PFSK-1 (cell line): Measurements from ENCODE around the gene INS.

Experiments
- POLR2AphosphoS5 ChIP-seq: IDR thresholded peaks from 2 replicates; pipeline ENCODE4 v1.6.1; 2012; ENCODE audit warnings: low read depth, mild to moderate bottlenecking, control low read depth, low read length, moderate library complexity
- REST ChIP-seq, 2 experiments: IDR thresholded peaks; 2 replicates each; pipeline versions ENCODE4 v1.6.1 to v1.8.0; 2011 to 2012; ENCODE audit warnings: low read depth in 2 of 2, low read length in 2 of 2, control low read depth in 1 of 2, inconsistent platforms in 1 of 2, mild to moderate bottlenecking in 1 of 2, moderate library complexity in 1 of 2; ENCODE audit not compliant: insufficient read depth in 1 of 2
- SIN3A ChIP-seq: IDR thresholded peaks from 2 replicates; pipeline ENCODE4 v1.6.1; 2012; ENCODE audit warnings: mild to moderate bottlenecking, low read length, moderate library complexity, borderline replicate concordance; ENCODE audit not compliant: insufficient read depth
- TAF1 ChIP-seq: IDR thresholded peaks from 2 replicates; pipeline ENCODE4 v1.6.1; 2012; ENCODE audit warnings: low read length, control low read depth, borderline replicate concordance; ENCODE audit not compliant: insufficient read depth

- TF ChIP-seq POLR2AphosphoS5 (no peak), SIN3A (peak; percentile 25; the same call in 1 of the 2 replicates), REST (IDR thresholded peaks at IDR 0.05; ENCODE audit: insufficient read depth in 1 of 2, low read depth in 2 of 2, low read length in 2 of 2) (no peak), TAF1 (no peak)
Observed at GRCh38 chr11:2129308-2129698, 31.7 kb downstream of the INS start.
